ENCODE data around the gene NHSL2. TPM values are rescaled to one million over a fixed set of nuclear protein-coding genes. Genes with fewer than 3 reads are reported as not detected.
A peak's percentile ranks its signal among the peaks of the same experiment; 100 is the strongest.
"Not testable (repeated sequence)": the region's sequence is repeated elsewhere in the genome, so short reads cannot be mapped to it uniquely, and the experiment has no call there.

The NHSL2 gene
- total RNA-seq: 3.8 TPM
- long read RNA-seq, partial matches to known transcripts: 0 of 3 reads
- long read RNA-seq, other reads (novel, unspliced or antisense): 3 of 3 reads

- H3K27me3 ChIP-seq (ENCODE audit: low read depth): peaks cover 46% of the 10 kb centered on the region
- H3K4me1 ChIP-seq: peaks cover 8% of the 10 kb centered on the region
- intact Hi-C loops (cut with micrococcal nuclease): no loop called here
- H3K9me3 ChIP-seq (replicated peaks): no peaks in the 10 kb centered on the region
- H3K27ac ChIP-seq (replicated peaks): peak within 1 kb of the TSS; percentile 55
- H3K36me3 ChIP-seq: no peaks in the 10 kb centered on the region
- H3K4me3 ChIP-seq: peak within 1 kb of the TSS; percentile 63
- peak; percentile 25 for DNase-seq
- no peak for TF ChIP-seq CTCF (IDR thresholded peaks at IDR 0.05; ENCODE audit: borderline replicate concordance)
Measured at GRCh38 chrX:71910643-71910985, at the start of gene NHSL2. NHSL2 (plus strand) TSS chrX:71910845.

GRCh38 chrX:71867680-71868079, 43.0 kb upstream of the NHSL2 start:
- Histone ChIP-seq H3K9me3 (replicated peaks) (no peaks in the 10 kb centered on the region), H3K27me3 (ENCODE audit: low read depth) (peaks cover 21% of the 10 kb centered on the region), H3K4me3 (no peak overlapping the region), H3K27ac (replicated peaks) (no peak overlapping the region), H3K4me1 (no peaks in the 10 kb centered on the region), H3K36me3 (no peaks in the 10 kb centered on the region)
- TF ChIP-seq CTCF (IDR thresholded peaks at IDR 0.05; ENCODE audit: borderline replicate concordance): no peak
- no peak for DNase-seq
- intact Hi-C loops (cut with micrococcal nuclease): no loop called here

GRCh38 chrX:71869566-71869965, 41.1 kb upstream of the NHSL2 start:
- H3K27me3 ChIP-seq (ENCODE audit: low read depth): peaks cover 21% of the 10 kb centered on the region
- intact Hi-C loops (cut with micrococcal nuclease); H3K27ac ChIP-seq (replicated peaks); H3K36me3 ChIP-seq; H3K4me3 ChIP-seq; H3K4me1 ChIP-seq; H3K9me3 ChIP-seq (replicated peaks); DNase-seq: not testable (repeated sequence)

- Histone ChIP-seq H3K27me3 (ENCODE audit: low read depth) (peaks cover 21% of the 10 kb centered on the region), H3K36me3 (no peaks in the 10 kb centered on the region), H3K9me3 (replicated peaks) (no peaks in the 10 kb centered on the region), H3K4me3 (no peak overlapping the region), H3K4me1 (no peaks in the 10 kb centered on the region), H3K27ac (replicated peaks) (no peak overlapping the region)
- no peak for DNase-seq
- intact Hi-C loops (cut with micrococcal nuclease): no loop called here
- no peak for TF ChIP-seq CTCF (IDR thresholded peaks at IDR 0.05; ENCODE audit: borderline replicate concordance)
Measured at GRCh38 chrX:71870208-71871098, 40.2 kb upstream of the NHSL2 start.

GRCh38 chrX:71871367-71871766, 39.3 kb upstream of the NHSL2 start:
- no peak overlapping the region for H3K27ac ChIP-seq (replicated peaks)
- intact Hi-C loops (cut with micrococcal nuclease): no loop called here

More at GRCh38 chrX:71871367-71871766, 39.3 kb upstream of the NHSL2 start:
- Histone ChIP-seq H3K4me3 (no peak overlapping the region), H3K4me1 (no peaks in the 10 kb centered on the region), H3K36me3 (no peaks in the 10 kb centered on the region), H3K9me3 (replicated peaks) (no peaks in the 10 kb centered on the region), H3K27me3 (ENCODE audit: low read depth) (peaks cover 21% of the 10 kb centered on the region)
- no peak for TF ChIP-seq CTCF (IDR thresholded peaks at IDR 0.05; ENCODE audit: borderline replicate concordance)
- DNase-seq: no peak

All from left ventricle myocardium inferior (tissue), 1 donor.